DMS 273 (cell line): ENCODE results near the gene APP.

ENCODE experiments used
- DNase-seq: peaks from one replicate; lab custom pipeline; 2025; ENCODE audit not compliant: unreplicated experiment; lab: John Stamatoyannopoulos, UW

APP gene

DNA sequence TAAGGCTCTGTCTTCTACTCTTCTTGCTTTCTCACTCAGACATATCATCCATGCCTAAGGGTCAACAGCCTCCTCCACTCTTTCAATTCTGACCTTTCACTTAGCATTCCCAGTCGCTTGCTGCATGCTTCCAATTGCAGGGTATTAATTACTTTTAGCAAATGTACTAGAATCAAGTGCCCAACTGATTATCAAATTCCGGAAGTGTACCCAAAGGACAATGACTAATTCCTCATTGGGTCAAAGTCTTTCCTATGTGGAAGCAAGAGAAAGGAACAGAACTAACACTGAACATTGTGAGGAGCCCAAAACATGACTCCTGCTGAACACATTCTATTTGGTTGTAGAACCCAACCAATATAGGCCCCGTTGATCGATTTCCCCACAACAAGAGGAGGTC is 101.8 kb downstream of the APP start:
- DNase-seq, result no peak

DNA sequence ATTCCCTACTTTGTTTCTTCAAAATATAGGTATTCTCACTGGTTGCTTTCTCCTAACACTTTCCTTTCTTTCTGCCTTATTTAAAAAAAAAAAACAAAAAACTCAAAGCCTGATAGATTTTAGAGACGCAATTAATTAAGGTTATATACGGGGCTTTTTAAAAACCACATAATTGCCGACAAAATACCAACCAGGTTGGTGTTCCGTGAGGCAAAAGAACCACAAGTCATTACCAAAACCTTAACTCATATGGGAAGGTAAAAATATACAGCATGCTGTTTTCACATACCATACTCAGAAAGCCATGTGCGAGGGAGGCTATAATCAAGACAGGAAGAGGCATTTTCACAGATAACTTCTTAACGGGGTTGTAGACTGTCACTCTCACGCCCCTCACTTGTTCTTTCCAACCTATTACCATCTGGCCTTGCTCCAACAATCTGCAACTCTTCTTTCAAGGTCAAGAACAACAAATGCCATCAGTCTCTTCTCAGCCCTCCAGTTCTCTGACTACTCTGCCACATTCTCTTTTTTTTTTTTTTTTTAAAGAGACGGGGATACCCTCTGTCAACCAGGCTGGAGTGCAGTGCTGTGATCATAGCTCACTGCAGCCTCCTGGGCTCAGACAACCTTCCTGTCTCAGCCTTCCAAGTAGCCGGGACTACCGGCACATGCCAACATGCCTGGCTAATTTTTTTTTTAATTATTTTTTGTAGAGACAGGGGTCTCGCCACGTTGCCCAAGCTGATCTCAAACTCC is 102.6 kb downstream of the APP start:
- peak; percentile 6 for DNase-seq

DNA sequence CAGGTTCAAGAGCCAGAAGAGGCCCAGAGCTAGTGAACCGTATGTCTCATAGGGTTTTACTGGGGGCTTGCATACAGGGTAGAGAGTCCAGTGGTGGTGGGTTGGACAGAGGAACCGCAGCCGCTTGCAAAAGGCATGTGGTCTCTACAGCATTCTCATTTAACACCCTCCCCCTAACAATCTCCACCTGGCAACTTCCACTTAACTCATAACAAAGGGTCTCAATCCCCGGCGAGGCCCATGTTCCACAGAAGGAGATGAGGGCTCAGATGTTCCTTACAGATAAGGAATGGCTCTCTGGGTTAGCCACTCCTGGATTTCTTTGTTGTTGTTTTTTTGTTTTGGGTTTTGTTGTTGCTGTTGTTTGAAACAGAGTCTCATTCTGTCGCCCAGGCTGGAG is 106.1 kb downstream of the APP start:
- DNase-seq, result no peak

DNA sequence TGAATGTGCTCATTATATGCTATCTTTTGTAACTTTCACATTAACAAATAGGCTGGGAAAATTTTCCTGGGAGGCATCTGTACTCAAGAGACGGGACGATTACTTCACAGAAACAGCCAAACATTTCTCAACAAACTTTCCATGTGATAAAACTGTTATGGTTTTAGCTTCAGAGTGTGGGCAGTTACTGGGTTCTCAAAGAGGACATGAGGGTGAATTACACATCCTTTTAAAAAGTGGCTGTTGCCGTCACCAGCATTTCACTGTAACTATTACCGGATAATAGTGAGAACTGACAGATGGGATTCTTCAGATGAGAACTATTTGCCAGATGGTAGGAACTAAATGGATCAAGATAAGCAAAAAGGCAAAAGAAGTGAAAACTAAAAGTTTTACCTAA is 109.1 kb downstream of the APP start:
- DNase-seq, result peak; percentile 72

DNA sequence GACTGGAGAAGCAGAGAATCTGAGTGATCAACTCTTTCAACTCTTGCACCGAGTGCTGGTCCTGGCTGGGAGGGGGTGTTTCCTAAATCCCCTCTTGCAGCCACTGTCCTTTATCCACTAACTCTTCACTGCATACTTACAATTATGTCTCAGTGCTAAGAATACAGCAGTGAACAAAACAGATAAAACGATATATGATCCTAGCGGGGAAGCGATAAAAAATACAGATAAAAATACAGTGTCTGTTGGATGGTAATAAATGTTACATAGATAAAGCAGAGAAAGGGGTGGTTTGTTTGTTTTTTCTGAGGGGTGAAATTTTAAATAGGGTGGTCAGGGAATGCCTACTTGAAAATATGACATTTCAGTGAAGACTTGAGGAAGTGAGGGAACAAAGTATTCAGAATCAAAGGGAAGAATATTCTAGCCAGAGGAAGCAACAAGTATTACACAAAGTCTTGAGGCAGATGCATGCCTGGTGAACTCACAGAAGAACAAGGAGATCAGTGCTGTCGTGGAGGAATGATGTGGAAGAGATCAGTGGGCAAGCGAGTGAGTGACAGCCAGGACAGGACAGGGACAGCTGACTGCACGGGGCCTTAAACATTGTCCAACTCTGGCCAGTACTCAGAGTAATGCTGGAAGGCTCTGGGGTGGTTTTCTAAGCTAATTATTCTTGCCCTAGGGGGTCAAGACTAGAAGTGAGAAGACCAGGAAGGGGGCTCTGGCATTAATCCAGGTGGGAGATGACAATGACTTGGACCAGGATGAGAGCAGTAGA is 110.0 kb downstream of the APP start:
- no peak for DNase-seq

DNA sequence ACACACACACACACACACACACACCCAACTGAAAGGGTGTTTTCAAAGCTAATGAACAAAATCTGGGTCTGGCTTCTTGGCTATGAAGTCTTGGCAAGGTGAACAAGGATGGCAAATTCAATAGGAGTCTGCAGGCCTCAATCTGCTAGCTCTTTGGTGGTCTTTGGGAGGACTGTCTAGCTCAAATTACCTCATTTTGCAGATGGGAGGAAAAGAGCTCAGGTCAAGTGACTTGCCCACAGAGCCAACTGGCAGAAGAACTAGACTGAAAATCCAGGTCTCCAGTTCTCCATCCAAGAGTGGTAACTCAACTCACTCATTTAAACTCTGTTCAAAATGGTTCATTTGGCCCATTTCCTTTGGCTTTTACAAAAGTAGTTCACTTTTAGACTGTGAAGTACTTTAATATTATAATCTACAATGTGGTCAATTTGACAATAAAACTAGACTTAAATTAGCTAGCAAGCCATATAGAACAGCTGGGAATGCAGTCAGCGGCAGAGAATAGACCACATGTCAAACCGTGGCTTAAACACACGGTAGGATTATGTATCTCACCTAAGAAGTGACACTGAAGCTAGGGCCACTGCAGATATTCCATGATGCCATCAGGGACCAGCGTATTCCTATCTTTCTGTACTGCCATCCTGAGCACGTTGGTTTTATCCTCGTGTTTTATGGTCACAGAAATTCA is 112.9 kb downstream of the APP start:
- peak; percentile 42 for DNase-seq

DNA sequence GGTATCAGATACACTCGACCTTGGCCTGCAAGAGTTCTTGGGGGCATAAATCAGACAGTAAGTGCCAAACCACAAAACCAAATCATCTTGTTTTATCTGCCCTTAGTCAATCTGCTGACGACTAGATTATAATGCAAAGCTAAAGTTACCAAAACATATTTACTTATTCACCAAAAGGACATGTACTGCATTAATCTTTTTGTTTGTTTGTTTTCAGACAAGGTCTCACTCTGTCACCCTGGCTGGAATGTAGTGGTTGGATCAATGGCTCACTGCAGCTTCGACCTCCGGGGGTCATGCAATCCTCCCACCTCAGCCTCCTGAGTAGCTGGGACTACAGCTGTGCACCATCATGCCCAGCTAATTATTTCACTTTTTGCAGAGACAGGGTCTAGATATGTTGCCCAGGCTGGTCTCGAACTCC is 114.7 kb downstream of the APP start:
- no peak for DNase-seq

DNA sequence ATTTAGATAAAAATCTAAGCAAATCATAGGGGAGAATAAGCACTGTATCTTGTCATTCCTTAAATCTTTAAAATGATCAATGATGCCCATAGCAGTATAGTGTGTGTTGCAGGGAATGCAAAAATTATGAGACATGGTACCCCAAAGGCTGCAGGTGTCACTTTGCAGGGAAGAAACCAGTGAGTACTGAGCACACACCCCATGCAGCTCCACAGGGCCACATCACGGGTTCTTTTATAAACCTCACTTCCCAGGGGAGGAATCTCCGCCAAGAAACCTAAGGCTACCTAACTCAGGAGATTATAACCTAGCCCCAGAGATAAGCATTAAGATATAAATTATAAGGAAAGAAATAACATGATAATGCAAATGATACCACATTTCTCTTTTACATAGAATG is 115.6 kb downstream of the APP start:
- peak; percentile 7 for DNase-seq

DNA sequence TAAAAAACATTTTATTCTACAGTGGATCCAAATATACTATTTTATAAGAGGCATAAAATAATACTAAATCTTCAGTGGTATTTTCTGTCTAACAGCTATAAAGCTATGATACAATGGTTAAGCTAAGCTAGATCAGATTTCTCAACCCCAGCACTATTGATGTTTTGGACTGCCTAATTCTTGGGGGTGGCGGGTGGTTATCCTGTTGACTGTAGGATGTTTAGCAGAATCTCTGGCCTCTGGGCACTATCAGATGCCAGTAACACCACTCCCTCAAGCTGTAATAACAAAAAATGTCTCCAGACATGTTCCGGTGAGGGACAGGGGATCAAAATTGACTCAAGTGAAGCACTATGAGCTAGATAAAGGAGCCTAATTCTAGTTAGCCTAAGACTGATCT is 118.5 kb downstream of the APP start:
- DNase-seq, result no peak

DNA sequence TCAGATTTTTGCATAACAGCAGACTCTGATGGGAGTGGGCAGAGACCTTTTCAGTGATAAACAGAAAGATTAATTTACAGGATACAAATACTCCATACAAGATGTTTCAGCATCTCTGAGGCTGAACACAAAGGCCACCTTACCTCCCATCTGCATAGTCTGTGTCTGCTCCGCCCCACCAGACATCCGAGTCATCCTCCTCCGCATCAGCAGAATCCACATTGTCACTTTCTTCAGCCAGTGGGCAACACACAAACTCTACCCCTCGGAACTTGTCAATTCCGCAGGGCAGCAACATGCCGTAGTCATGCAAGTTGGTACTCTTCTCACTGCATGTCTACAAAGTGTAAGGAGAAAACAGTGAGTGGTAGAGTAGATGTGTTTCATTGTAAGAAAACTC is 119.7 kb downstream of the APP start:
- DNase-seq, result no peak

DNA sequence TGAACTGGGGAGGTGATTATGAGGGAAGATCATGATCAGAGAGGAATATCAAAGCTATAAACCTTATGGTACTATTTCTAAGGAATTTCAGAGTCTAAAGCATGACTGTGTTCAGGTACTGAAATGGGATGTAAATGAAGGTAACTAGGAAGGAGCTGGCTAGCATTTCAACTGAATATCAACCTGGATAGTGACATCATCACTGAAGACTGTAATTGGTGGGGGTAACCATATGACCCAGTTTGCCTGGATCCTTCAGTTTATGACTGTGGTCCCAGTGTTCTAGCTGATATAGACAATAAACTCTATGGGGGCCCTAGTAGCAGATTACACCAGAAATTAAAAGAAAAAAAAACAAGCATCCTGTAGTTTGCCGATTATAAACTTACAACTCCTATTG is 120.8 kb downstream of the APP start:
- DNase-seq, result no peak

DNA sequence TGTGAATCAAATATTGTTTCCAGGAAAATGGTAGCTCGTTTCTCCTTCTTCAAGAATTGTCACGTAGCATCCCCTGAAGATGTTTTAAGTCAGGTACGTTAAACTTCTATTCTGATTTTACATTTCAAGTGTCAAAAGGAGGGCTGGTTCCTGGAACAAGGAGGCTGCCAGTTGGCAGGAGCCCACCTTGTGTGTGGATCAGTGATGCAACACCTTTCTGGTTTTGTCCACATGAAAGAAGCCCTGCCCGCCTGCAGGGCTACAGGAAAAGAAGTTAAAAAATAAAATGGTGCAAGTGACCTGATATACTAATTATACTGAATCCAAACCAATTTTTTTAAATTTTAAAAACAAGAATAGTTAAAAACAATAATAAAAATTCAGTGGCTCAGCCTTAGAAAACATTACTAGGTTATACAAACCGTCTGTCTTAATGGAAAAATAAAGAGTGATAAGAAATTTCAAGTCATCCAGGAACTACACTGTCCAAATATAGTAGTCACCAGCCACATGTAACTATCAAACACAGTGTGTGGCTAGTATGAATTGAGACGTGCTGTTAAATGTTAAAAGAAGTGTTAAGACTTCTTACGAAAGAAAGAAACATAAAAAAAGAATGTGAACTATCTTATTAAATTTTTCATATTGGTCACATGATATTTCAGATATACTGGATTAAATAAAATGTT is 123.1 kb downstream of the APP start:
- DNase-seq, result no peak

DNA sequence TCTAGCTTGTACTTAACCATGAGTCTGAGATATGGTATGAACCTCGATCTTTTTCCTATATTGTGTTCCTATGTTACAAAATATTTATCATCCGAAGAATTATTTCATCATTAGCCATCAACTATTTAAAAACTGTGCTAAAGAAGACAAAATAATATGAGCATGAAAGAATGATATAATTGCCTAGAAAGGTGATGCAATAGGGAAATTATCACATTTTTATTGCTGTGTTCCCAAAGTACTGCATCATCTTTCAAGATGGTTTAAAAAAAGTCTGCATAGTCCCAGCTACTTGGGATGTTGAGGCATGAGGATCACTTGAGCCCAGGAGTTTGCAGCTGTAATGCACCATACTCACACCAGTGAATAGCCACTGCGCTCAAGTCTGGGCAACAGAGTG is 126.7 kb downstream of the APP start:
- no peak for DNase-seq

DNA sequence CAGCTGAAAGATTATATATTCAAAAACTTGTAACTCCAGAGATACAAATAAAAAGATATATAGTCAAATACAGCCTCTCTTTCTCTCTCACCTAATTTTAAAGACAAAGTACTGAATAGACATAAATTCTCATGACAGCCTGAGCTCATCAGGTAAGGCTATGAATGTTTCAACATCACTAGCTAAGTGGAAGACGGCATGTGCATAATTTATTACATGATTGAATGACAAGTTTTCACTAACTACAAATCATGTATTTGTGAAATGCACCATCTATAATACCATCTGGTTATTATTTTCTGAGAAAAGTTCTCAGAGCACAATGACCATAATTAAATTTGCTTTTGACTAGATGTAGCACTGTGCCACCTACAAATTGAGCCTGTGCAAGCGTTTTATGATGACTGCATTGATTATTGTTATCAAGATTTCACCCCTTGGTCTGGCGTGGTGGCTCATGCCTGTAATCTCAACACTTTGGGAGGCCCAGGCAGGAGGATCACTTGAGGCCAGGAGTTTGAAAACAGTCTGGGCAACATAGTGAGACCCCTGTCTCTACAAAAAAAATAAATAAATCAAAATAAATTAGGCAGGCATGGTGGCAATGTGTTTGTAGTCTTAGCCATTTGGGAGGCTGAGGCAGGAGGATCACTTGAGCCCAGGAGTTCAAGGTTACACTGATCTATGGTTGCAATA is 128.2 kb downstream of the APP start:
- DNase-seq, result no peak

DNA sequence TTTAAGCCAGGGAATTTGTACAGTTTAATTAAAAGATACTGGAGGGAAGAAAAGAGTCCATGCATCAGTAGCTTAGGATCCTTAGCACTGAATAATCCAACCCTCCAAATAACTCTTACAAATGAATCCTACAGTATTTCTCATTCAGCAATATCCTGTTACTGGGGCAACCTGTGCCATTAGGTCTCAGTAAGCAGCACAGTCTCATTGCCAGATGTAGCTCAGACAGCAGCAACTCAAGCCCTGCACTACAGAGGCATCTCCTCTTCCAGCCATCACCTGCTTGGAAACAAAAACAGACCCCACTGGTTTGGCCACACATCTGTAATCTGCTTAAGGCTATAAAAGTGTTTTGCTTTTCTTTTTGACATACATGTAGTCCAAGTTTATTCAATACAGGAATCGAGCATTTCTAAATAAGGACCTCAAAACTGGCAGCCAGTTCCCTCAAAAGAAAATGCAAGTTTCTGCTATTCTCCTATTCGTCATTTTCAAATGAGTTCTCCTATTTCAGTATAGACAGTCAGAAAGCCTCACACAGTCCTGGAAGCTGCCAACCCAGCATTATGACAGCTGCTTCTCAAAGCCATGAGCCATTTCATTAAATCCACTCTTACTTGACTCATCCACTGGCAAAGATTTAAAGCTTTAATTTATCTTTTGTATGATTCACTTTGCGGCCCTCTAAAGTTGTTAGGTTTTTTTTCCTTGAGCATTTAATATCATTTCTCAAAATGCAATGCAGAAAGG is 129.0 kb downstream of the APP start:
- DNase-seq, result peak; percentile 21

DNA sequence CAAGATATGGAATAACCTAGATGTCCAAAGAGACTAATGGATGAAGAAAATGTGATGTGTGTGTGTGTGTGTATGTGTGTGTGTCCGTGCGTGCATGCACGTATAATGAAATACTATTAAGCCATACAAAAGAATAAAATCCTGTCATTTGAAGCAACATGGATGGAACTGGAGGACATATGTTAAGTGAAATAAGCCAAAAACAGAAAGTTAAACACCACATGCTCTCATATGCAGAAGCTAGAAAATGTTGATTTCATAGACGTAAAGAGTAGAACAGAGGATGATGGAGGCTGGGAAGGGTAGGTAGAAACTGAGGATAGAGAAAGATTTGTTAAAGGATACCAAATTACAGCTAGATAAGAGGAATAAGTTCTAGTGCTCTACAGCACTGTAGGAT is 133.7 kb downstream of the APP start:
- DNase-seq, result no peak

DNA sequence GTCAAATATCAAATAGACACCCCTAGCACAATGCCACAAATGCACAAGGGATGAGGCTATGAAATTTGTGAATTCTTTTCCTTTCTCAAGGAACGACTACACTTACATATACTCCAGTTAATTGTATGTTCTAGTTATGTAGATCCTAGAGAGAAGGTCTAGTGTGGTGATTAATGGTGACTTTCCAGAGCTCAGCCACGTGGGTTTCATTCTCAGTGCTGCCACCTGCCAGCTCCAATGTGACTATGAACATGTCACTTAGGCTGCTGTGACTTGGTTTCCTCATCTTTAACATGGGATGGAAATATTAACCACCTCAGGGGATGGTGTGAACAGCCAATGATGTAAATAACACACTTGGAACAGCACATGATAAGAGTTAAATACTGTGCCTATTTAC is 138.3 kb downstream of the APP start:
- no peak for DNase-seq

DNA sequence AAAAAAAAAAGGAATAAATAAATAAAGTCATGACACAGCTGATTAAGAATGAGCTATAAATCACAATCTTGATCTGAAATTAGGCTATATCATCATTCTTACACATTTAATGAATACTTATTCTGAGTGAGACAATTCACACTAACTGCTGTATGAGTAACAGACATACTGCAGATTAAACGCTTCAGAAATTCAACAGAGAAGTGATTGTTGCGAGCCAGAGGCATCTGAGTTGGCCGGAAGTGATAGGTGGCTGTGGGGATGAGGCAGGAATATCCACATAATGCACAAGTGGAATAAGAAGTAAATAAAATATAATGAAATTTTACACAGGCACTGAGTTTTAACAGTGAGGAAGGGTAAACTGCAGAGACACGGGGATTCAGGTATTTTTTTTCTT is 142.4 kb downstream of the APP start:
- DNase-seq, result no peak

DNA sequence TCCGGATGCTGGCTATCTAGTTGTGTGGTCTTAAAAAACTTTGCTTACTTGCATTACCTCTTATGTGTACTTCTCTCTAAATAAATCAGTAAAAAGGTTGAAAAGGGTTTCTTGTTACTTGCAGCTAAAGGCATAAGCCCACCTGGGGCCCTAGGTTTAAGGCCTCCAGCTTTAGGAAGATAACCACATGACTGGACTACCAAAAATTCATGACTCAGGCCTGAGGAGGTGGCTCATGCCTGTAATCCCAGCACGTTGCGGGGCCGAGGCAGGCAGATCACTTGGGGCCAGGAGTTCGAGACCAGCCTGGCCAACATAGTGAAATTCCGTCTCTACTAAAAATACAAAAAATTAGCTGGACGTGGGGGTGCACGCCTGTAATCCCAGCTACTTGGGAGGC is 142.9 kb downstream of the APP start:
- no peak for DNase-seq
